Thyroid gland (tissue), 4 donors: ENCODE measurements around the gene PLAAT2. TPM values are rescaled to one million over a fixed set of nuclear protein-coding genes. Genes with fewer than 3 reads are reported as not detected.

Experiments
- DNase-seq, 2 donors: peaks; one replicate each; pipeline ENCODE4 v3.0.0-alpha.2; 2019
- H3K27ac ChIP-seq, 3 donors: fragments of 200-600 bp; sonication (generic); 1 replicate in 2 of 3; 2 replicates in 1 of 3; pipeline ENCODE4 v1.5.1; 2016 to 2019; ENCODE audit warnings: mild to moderate bottlenecking in 1 of 3, moderate library complexity in 1 of 3
- H3K27me3 ChIP-seq: fragments of 200-600 bp; sonication (generic); one replicate; pipeline ENCODE4 v1.5.1; 2019
- H3K36me3 ChIP-seq, 2 donors: fragments of 200-600 bp; sonication (generic); one replicate each; pipeline ENCODE4 v1.5.1; 2016 to 2019
- H3K4me1 ChIP-seq, 2 donors: fragments of 200-600 bp; sonication (generic); one replicate each; pipeline ENCODE4 v1.5.1; 2017 to 2019
- H3K4me3 ChIP-seq, 3 donors: fragments of 200-600 bp; sonication (generic); replicated peaks in 1 of 3; 1 replicate in 2 of 3; 2 replicates in 1 of 3; pipeline ENCODE4 v1.5.1; 2016; ENCODE audit warnings: mild to moderate bottlenecking in 1 of 3
- H3K9me3 ChIP-seq: fragments of 200-600 bp; sonication (generic); one replicate; pipeline ENCODE4 v1.5.1; 2017
- CTCF ChIP-seq, 6 experiments: fragments of 200-600 bp in 3 of 6; fragments of 450-650 bp in 3 of 6; sonication (generic) in 3 of 6; IDR thresholded peaks; one replicate each; pipeline ENCODE4 v1.5.1; 2016 to 2019; ENCODE audit warnings: antibody characterized with exemption in 6 of 6, mild to moderate bottlenecking in 2 of 6, inconsistent platforms in 1 of 6, moderate library complexity in 1 of 6
- POLR2A ChIP-seq, 2 donors: fragments of 450-650 bp; IDR thresholded peaks; one replicate each; pipeline ENCODE4 v1.6.1; 2017; ENCODE audit warnings: antibody characterized with exemption in 2 of 2, mild to moderate bottlenecking in 2 of 2, moderate library complexity in 1 of 2
- WGBS, 2 donors: methylation state at CpG; one replicate each; pipeline ENCODE4 v1.1.5; 2017; 5-methylcytosine and 5-hydroxymethylcytosine counted together
- intact Hi-C: fragments of 100-400 bp; cut with DNase I; formaldehyde crosslinking; loops from one replicate; pipeline ENCODE4 v1.15.1; 2023
- total RNA-seq, 4 donors: library from RNA; depleted of rRNA; stranded (reverse); fragments of >200 nt; gene quantifications; one replicate each; pipeline ENCODE4 v1.2.3, GENCODE V29; 2016

PLAAT2 gene
- total RNA-seq, 4 donors from 2014 or later = 1.4 TPM; not detected in 3

GRCh38 chr11:63516109-63516508, 47.1 kb downstream of the PLAAT2 start:
- Histone ChIP-seq H3K4me1 (peaks cover 0 to 8% of the 10 kb centered on the region in 2 donors), H3K27ac (no peak overlapping the region), H3K27me3 (no peaks in the 10 kb centered on the region), H3K9me3 (no peaks in the 10 kb centered on the region), H3K36me3 (no peaks in the 10 kb centered on the region), H3K4me3 (no peak overlapping the region)
- no peak for DNase-seq
- WGBS, 2 donors = 98% methylated on average over 6 of the region's 6 CpGs
- TF ChIP-seq POLR2A (IDR thresholded peaks at IDR 0.05) = no peak
- TF ChIP-seq CTCF (IDR thresholded peaks at IDR 0.05) = no peak
- intact Hi-C loops = no loop called here

GRCh38 chr11:63512816-63513215, 50.4 kb downstream of the PLAAT2 start:
- intact Hi-C loops = no loop called here
- H3K27me3 ChIP-seq = no peaks in the 10 kb centered on the region
- peaks cover 0 to 11% of the 10 kb centered on the region in 2 donors for H3K4me1 ChIP-seq
- H3K4me3 ChIP-seq = no peak overlapping the region
- WGBS, 2 donors = 50 to 59% methylated on average over 7 of the region's 7 CpGs
- H3K36me3 ChIP-seq = no peaks in the 10 kb centered on the region
- TF ChIP-seq POLR2A (IDR thresholded peaks at IDR 0.05) = no peak
- TF ChIP-seq CTCF (IDR thresholded peaks at IDR 0.05) = no peak
- no peak overlapping the region for H3K27ac ChIP-seq
- H3K9me3 ChIP-seq = no peaks in the 10 kb centered on the region
- DNase-seq = peak; percentile 59 to 65

- Histone ChIP-seq H3K4me1 (peaks cover 0 to 11% of the 10 kb centered on the region in 2 donors), H3K4me3 (no peak overlapping the region), H3K27ac (no peak overlapping the region), H3K36me3 (no peaks in the 10 kb centered on the region), H3K9me3 (no peaks in the 10 kb centered on the region), H3K27me3 (no peaks in the 10 kb centered on the region)
- intact Hi-C loops = no loop called here
- no peak for TF ChIP-seq POLR2A (IDR thresholded peaks at IDR 0.05)
- no peak for TF ChIP-seq CTCF (IDR thresholded peaks at IDR 0.05)
- WGBS, 2 donors = 86 to 87% methylated on average over 11 of the region's 11 CpGs
- no peak for DNase-seq
These were observed 52.0 kb downstream of the PLAAT2 start for GRCh38 chr11:63511048-63511748.

- TF ChIP-seq CTCF (IDR thresholded peaks at IDR 0.05) (no peak), POLR2A (IDR thresholded peaks at IDR 0.05) (no peak)
- WGBS, 2 donors = 67 to 70% methylated on average over 6 to 7 of the region's 7 CpGs
- no peaks in the 10 kb centered on the region for H3K36me3 ChIP-seq
- no peak overlapping the region for H3K27ac ChIP-seq
- H3K4me3 ChIP-seq = no peak overlapping the region
- DNase-seq = peak; percentile 68 to 76
- peaks cover 0 to 11% of the 10 kb centered on the region in 2 donors for H3K4me1 ChIP-seq
- H3K27me3 ChIP-seq = no peaks in the 10 kb centered on the region
- intact Hi-C loops = no loop called here
- H3K9me3 ChIP-seq = no peaks in the 10 kb centered on the region
These were observed 52.7 kb downstream of the PLAAT2 start for GRCh38 chr11:63510360-63511047.

GRCh38 chr11:63508745-63509144, 54.4 kb downstream of the PLAAT2 start:
- no peak overlapping the region for H3K27ac ChIP-seq
- H3K36me3 ChIP-seq = no peaks in the 10 kb centered on the region
- H3K27me3 ChIP-seq = no peaks in the 10 kb centered on the region
- H3K4me3 ChIP-seq = no peak overlapping the region
- intact Hi-C loops = no loop called here
- TF ChIP-seq POLR2A (IDR thresholded peaks at IDR 0.05) (no peak), CTCF (IDR thresholded peaks at IDR 0.05) (no peak)
- WGBS, 2 donors = 92 to 94% methylated on average over 12 of the region's 12 CpGs
- no peak for DNase-seq
- no peaks in the 10 kb centered on the region for H3K9me3 ChIP-seq
- peaks cover 0 to 19% of the 10 kb centered on the region in 2 donors for H3K4me1 ChIP-seq
